Hepatocyte (in vitro differentiated cells): ENCODE measurements around the gene QSOX2. TPM values are rescaled to one million over a fixed set of nuclear protein-coding genes. Genes with fewer than 3 reads are reported as not detected.

Experiments
- DNase-seq: peaks from one replicate; pipeline ENCODE4 v3.0.0-alpha.2; 2016; ENCODE audit warnings: low spot score
- H2AFZ ChIP-seq: fragments of 200-600 bp; sonication (generic); 2 replicates; pipeline ENCODE4 v1.6.0; 2016; ENCODE audit warnings: antibody characterized with exemption, mild to moderate bottlenecking
- H3K27ac ChIP-seq: fragments of 200-600 bp; sonication (generic); 2 replicates; pipeline ENCODE4 v1.5.1; 2016; ENCODE audit warnings: mild to moderate bottlenecking
- H3K27me3 ChIP-seq: fragments of 200-600 bp; sonication (generic); 2 replicates; pipeline ENCODE4 v1.6.1; 2016
- H3K36me3 ChIP-seq: fragments of 200-600 bp; sonication (generic); replicated peaks from 2 replicates; pipeline ENCODE4 v1.5.1; 2016; ENCODE audit warnings: low read depth; ENCODE audit not compliant: insufficient read depth
- H3K4me1 ChIP-seq: fragments of 200-600 bp; sonication (generic); 2 replicates; pipeline ENCODE4 v1.5.1; 2016; ENCODE audit warnings: mild to moderate bottlenecking, moderate library complexity; ENCODE audit not compliant: insufficient read depth
- H3K4me2 ChIP-seq: fragments of 200-600 bp; sonication (generic); 2 replicates; pipeline ENCODE4 v1.6.0; 2016
- H3K4me3 ChIP-seq: fragments of 200-600 bp; sonication (generic); 2 replicates; pipeline ENCODE4 v1.5.1; 2016; ENCODE audit warnings: mild to moderate bottlenecking
- H3K79me2 ChIP-seq: fragments of 200-600 bp; sonication (generic); 2 replicates; pipeline ENCODE4 v1.6.0; 2017; ENCODE audit warnings: mild to moderate bottlenecking
- H3K9me2 ChIP-seq: fragments of 200-600 bp; sonication (generic); replicated peaks from 2 replicates; pipeline ENCODE4 v1.6.0; 2017; ENCODE audit warnings: mild to moderate bottlenecking; ENCODE audit not compliant: insufficient read depth
- H3K9me3 ChIP-seq: fragments of 200-600 bp; sonication (generic); 2 replicates; pipeline ENCODE4 v1.5.1; 2016; ENCODE audit warnings: low read depth, mild to moderate bottlenecking
- H4K20me1 ChIP-seq: fragments of 200-600 bp; sonication (generic); 2 replicates; pipeline ENCODE4 v1.6.0; 2016; ENCODE audit warnings: mild to moderate bottlenecking; ENCODE audit not compliant: insufficient read depth, poor library complexity, severe bottlenecking
- CTCF ChIP-seq: fragments of 200-600 bp; sonication (generic); IDR thresholded peaks from 2 replicates; pipeline ENCODE4 v1.5.1; 2016; ENCODE audit warnings: antibody characterized with exemption, mild to moderate bottlenecking; ENCODE audit not compliant: poor library complexity
- EZH2 ChIP-seq: fragments of 200-600 bp; sonication (generic); IDR thresholded peaks from 2 replicates; pipeline ENCODE4 v1.6.1; 2016; ENCODE audit warnings: antibody characterized with exemption, mild to moderate bottlenecking, borderline replicate concordance
- EZH2phosphoT487 ChIP-seq: fragments of 200-600 bp; sonication (generic); IDR thresholded peaks from one replicate; pipeline ENCODE4 v1.6.1; 2018; ENCODE audit warnings: antibody characterized with exemption, mild to moderate bottlenecking, low read depth, moderate library complexity; ENCODE audit not compliant: unreplicated experiment, severe bottlenecking
- WGBS: methylation state at CpG from one replicate; pipeline ENCODE4 v1.1.6; 2016; ENCODE audit warnings: low lambda C conversion rate; ENCODE audit errors: missing lambda C conversion rate; 5-methylcytosine and 5-hydroxymethylcytosine counted together
- polyA plus RNA-seq: library from polyadenylated mRNA; unstranded; fragments of >200 nt; fragmentation: Nextera tagmentation; extraction: Ambion mirVana; gene quantifications from 2 replicates; pipeline ENCODE4 v1.2.1, GENCODE V29; 2016
- total RNA-seq: library from RNA; depleted of rRNA; stranded (reverse); fragments of >200 nt; gene quantifications from 2 replicates; pipeline ENCODE4 v1.2.3, GENCODE V29; 2014

QSOX2 gene
- total and polyA plus RNA-seq, 2 experiments from 2014 or later, result 3.3 to 11.0 TPM

GRCh38 chr9:136229096-136230065 is 16.2 kb downstream of the QSOX2 start:
- H3K79me2 ChIP-seq, result peaks cover 25% of the 10 kb centered on the region
- H3K27ac ChIP-seq, result no peak overlapping the region
- no peaks in the 10 kb centered on the region for H3K27me3 ChIP-seq
- TF ChIP-seq EZH2phosphoT487 (no peak), CTCF (no peak)
- no peak overlapping the region for H2AFZ ChIP-seq
- H3K4me3 ChIP-seq, result no peak overlapping the region
- peaks cover 9% of the 10 kb centered on the region for H4K20me1 ChIP-seq
- no peak overlapping the region for H3K4me2 ChIP-seq
- H3K9me3 ChIP-seq, result no peaks in the 10 kb centered on the region
- no peaks in the 10 kb centered on the region for H3K36me3 ChIP-seq
- no peak for DNase-seq
- H3K9me2 ChIP-seq, result no peaks in the 10 kb centered on the region
- 94% methylated on average over 33 of the region's 33 CpGs for WGBS
- no peaks in the 10 kb centered on the region for H3K4me1 ChIP-seq

- no peak for TF ChIP-seq CTCF
- TF ChIP-seq EZH2phosphoT487, result no peak
- TF ChIP-seq EZH2, result no peak
Observed at GRCh38 chr9:136228107-136228875, 17.3 kb downstream of the QSOX2 start.

GRCh38 chr9:136226680-136227407 is 18.8 kb downstream of the QSOX2 start:
- TF ChIP-seq CTCF, result no peak
- TF ChIP-seq EZH2, result no peak
- TF ChIP-seq EZH2phosphoT487, result no peak
- H4K20me1 ChIP-seq, result peaks cover 4% of the 10 kb centered on the region
- no peaks in the 10 kb centered on the region for H3K4me1 ChIP-seq
- H3K9me3 ChIP-seq, result no peaks in the 10 kb centered on the region
- no peak overlapping the region for H3K27ac ChIP-seq
- DNase-seq, result no peak
- H3K36me3 ChIP-seq, result no peaks in the 10 kb centered on the region
- H2AFZ ChIP-seq, result no peak overlapping the region
- H3K4me2 ChIP-seq, result no peak overlapping the region
- H3K9me2 ChIP-seq, result no peaks in the 10 kb centered on the region
- 92% methylated on average over 30 of the region's 30 CpGs for WGBS
- H3K4me3 ChIP-seq, result no peak overlapping the region
- H3K79me2 ChIP-seq, result peaks cover 20% of the 10 kb centered on the region
- H3K27me3 ChIP-seq, result no peaks in the 10 kb centered on the region

More at GRCh38 chr9:136228107-136228875, 17.3 kb downstream of the QSOX2 start:
- no peak overlapping the region for H3K4me3 ChIP-seq
- H3K9me3 ChIP-seq, result no peaks in the 10 kb centered on the region
- DNase-seq, result peak; percentile 43
- no peak overlapping the region for H2AFZ ChIP-seq
- peaks cover 4% of the 10 kb centered on the region for H4K20me1 ChIP-seq
- peaks cover 25% of the 10 kb centered on the region for H3K79me2 ChIP-seq
- H3K9me2 ChIP-seq, result no peaks in the 10 kb centered on the region
- no peaks in the 10 kb centered on the region for H3K27me3 ChIP-seq
- H3K36me3 ChIP-seq, result no peaks in the 10 kb centered on the region
- no peak overlapping the region for H3K4me2 ChIP-seq
- WGBS, result 82% methylated on average over 18 of the region's 18 CpGs
- no peak overlapping the region for H3K27ac ChIP-seq
- no peaks in the 10 kb centered on the region for H3K4me1 ChIP-seq
